ENCODE measurements around the gene TBC1D22B.

- no peak for TF ChIP-seq POLR2A (IDR thresholded peaks at IDR 0.05)
- TF ChIP-seq POLR2AphosphoS5 (IDR thresholded peaks at IDR 0.05) = no peak
- no peak for TF ChIP-seq CTCF (IDR thresholded peaks at IDR 0.05)
- no peak for TF ChIP-seq EP300 (IDR thresholded peaks at IDR 0.05)
Observed at GRCh38 chr6:37254881-37255280, 2.7 kb upstream of the TBC1D22B start.
